ENCODE results near the gene ABCA13. TPM values are rescaled to one million over a fixed set of nuclear protein-coding genes. Genes with fewer than 3 reads are reported as not detected.

Gene ABCA13
- total and polyA plus RNA-seq, 2 of the 4 experiments (the other 2 are of a cell fraction): under 0.01 to 0.07 TPM

DNA sequence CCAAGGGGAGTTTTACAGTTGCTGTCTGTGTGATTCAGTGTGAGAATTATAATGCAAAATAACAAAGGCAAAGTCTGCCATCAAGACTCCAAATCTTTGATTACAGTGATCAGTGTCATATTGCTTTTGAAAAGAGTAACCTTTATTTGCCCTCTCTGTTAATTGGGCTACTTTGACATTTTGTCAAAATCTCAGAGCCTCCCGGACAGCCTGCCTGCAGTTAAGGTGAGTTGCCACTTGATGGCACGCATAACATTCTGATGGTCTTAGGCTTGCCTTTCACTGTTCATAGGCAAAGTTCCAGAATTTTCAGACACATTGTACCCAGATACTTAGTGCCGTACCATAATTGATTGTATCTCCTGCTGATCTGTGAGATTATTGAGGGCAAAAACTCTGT is 253.5 kb downstream of the ABCA13 start:
- H2AFZ ChIP-seq (replicated peaks; ENCODE audit: low read length, poor library complexity): no peak overlapping the region
- TF ChIP-seq NFE2L2 (IDR thresholded peaks at IDR 0.05; ENCODE audit: low read depth, low read length): no peak
- peak; percentile 33 for TF ChIP-seq CTCF (conservative IDR thresholded peaks at IDR 0.05; ENCODE audit: low read depth, low read length)
- TF ChIP-seq USF2 (IDR thresholded peaks at IDR 0.05; ENCODE audit: low read depth, low read length): no peak
- peak; percentile 39 for TF ChIP-seq RAD21 (IDR thresholded peaks at IDR 0.05; ENCODE audit: low read length)
- TF ChIP-seq MAZ (IDR thresholded peaks at IDR 0.05; ENCODE audit: borderline replicate concordance, low read depth, low read length): no peak
- no peak overlapping the region for H3K4ac ChIP-seq (ENCODE audit: low read depth, low read length)
- no peak overlapping the region for H3K56ac ChIP-seq (ENCODE audit: extremely low read depth, insufficient read depth, low read length)
- H4K8ac ChIP-seq (ENCODE audit: low read depth in 2 of 2, low read length in 2 of 2): no peak overlapping the region
- DNase-seq (peak; percentile 6), ATAC-seq (ENCODE audit: low read depth) (no peak)
- no TSS peak for BruUV-seq (replicated peaks)
- H3K27ac ChIP-seq (ENCODE audit: insufficient read depth, low read length): no peak overlapping the region
- H3K36me3 ChIP-seq (ENCODE audit: control insufficient read depth, insufficient read depth, low read length): no peaks in the 10 kb centered on the region
- no peak overlapping the region for H2BK15ac ChIP-seq (ENCODE audit: low read depth, low read length)
- H2BK5ac ChIP-seq (ENCODE audit: low read depth, low read length, poor library complexity, severe bottlenecking): no peak overlapping the region
- H3K27me3 ChIP-seq (ENCODE audit: control insufficient read depth, insufficient read depth, low read length): no peaks in the 10 kb centered on the region
- H3K4me2 ChIP-seq (ENCODE audit: low read depth, low read length): no peak overlapping the region
- ChIA-PET CTCF (no interaction called here), POLR2A (ENCODE audit: unreplicated experiment) (no interaction called here)
- dilution Hi-C loops (cut with HindIII; ENCODE audit: low sequenced_read_pairs, unreplicated experiment) (no loop called here), in situ Hi-C loops (cut with MboI; ENCODE audit: low sequenced_read_pairs) (no loop called here), intact Hi-C loops (cut with micrococcal nuclease) (no loop called here)
- H4K91ac ChIP-seq (ENCODE audit: insufficient read depth, low read depth, low read length): no peak overlapping the region
- H2BK20ac ChIP-seq (ENCODE audit: low read depth, low read length): no peak overlapping the region
- H3K9me3 ChIP-seq (ENCODE audit: control insufficient read depth, insufficient read depth, low read length): no peaks in the 10 kb centered on the region
- H3K9me1 ChIP-seq (ENCODE audit: insufficient read depth, low read length): no peaks in the 10 kb centered on the region; the same call in 1 of the 2 replicates
- no peak overlapping the region for H3K18ac ChIP-seq (ENCODE audit: low read depth, low read length)
- H3K4me1 ChIP-seq (ENCODE audit: control insufficient read depth, insufficient read depth, low read length): no peaks in the 10 kb centered on the region
- H2BK120ac ChIP-seq (ENCODE audit: low read depth, low read length): no peak overlapping the region
- no peak overlapping the region for H3K4me3 ChIP-seq (ENCODE audit: insufficient read depth, low read depth, low read length)
- H4K20me1 ChIP-seq (ENCODE audit: insufficient read depth, low read length): no peaks in the 10 kb centered on the region
- no peak overlapping the region for H4K5ac ChIP-seq (ENCODE audit: low read depth, low read length)
- H2AK9ac ChIP-seq (replicated peaks; ENCODE audit: low read depth, low read length, poor library complexity): no peak overlapping the region
- WGBS, 2 experiments (ENCODE audit: extremely low coverage in 2 of 2, insufficient read length in 1 of 2): no CpG with 5 or more reads among the region's 3 CpGs
- no peak overlapping the region for H3K23ac ChIP-seq (ENCODE audit: low read depth, low read length)
- H3K14ac ChIP-seq (replicated peaks; ENCODE audit: low read depth, low read length): no peak overlapping the region
- H3K9ac ChIP-seq (ENCODE audit: low read depth, low read length): no peak overlapping the region
- H3K79me1 ChIP-seq (ENCODE audit: low read depth in 1 of 2, low read length in 2 of 2): no peaks in the 10 kb centered on the region
- H2AK5ac ChIP-seq (ENCODE audit: low read depth, low read length): no peak overlapping the region
